ENCODE measurements around the gene STPG4.

DNA sequence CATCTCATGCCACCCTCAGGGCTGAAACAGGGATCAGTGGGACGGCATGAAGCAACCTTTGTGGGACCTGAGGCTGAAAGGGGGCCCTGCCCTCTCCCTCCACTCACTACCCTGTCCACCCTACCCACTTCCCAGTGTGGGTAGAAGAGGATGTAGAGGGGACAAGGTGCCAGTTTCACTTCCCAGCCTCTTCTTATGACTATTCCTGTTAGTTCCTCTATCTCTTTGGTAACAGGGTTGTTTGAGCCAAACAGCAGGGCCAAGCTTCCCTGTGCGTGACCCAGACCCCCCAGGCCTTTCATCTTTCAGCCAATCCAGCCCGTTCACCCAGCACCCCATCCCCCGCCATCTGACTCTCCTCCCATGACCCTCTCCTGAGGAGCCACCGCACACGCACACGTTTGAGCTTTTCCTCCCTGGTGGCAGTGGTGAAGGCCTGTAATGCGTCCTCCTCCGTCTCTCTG lies 82.3 kb downstream of the STPG4 start:
- TF ChIP-seq EZH2 (IDR thresholded peaks at IDR 0.05; ENCODE audit: insufficient read depth, poor library complexity, severe bottlenecking) (no peak), EZH2phosphoT487 (IDR thresholded peaks at IDR 0.05; ENCODE audit: insufficient read depth, low read depth) (no peak)

All from GM23248 (cell line).